Measurements from ENCODE around the gene SLIT3.
A peak's percentile ranks its signal among the peaks of the same experiment; 100 is the strongest.

SLIT3 gene

DNA sequence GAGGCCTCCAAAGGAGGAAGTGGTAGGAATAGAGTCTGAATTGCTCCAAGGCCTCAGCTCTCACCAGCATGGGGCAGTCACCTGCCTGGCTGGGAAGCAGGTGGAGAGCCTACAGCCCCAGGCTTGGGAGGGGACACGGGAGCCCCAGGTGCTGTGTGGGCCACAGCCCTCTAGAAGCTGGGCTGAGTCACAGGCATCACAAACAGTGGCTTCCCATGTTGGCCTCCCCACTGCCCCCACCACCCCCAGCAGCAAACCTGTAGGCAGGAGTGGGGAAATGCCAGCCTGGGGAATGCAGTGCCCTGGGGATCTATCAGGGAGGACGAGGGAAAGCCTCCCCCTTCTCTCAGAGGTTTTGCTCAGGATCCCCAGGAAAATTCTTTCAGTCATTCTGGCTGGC lies 309.6 kb downstream of the SLIT3 start:
- no peak for DNase-seq (ENCODE audit: low spot score)

DNA sequence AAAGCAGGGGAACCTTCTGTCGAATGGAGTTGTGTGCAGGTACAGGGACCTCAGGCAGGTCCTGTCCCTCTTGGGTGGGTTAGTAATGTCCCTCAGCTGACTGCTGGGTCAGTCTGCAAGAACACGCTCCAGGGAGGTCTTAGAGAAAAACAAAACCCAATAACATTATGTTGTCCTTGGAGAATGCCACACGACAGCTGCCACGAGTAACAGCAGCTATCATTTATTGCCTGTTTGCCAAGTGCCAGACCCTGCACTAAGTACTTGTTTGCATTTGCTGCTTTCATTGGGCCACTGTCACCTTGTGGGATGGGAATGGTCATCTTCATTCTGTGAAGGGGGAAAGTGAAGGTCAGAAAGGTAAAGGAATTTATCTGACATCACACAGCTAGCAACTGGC lies 310.3 kb downstream of the SLIT3 start:
- DNase-seq (ENCODE audit: low spot score): no peak

GRCh38 chr5:168989731-168990505 lies 311.0 kb downstream of the SLIT3 start:
- DNase-seq (ENCODE audit: low spot score): no peak

GRCh38 chr5:168988699-168989098 lies 312.2 kb downstream of the SLIT3 start:
- no peak for DNase-seq (ENCODE audit: low spot score)

GRCh38 chr5:168987543-168988300 lies 313.2 kb downstream of the SLIT3 start:
- peak; percentile 78 for DNase-seq (ENCODE audit: low spot score)

- no peak for DNase-seq (ENCODE audit: low spot score)
These were observed 315.5 kb downstream of the SLIT3 start for GRCh38 chr5:168985454-168985853.

DNA sequence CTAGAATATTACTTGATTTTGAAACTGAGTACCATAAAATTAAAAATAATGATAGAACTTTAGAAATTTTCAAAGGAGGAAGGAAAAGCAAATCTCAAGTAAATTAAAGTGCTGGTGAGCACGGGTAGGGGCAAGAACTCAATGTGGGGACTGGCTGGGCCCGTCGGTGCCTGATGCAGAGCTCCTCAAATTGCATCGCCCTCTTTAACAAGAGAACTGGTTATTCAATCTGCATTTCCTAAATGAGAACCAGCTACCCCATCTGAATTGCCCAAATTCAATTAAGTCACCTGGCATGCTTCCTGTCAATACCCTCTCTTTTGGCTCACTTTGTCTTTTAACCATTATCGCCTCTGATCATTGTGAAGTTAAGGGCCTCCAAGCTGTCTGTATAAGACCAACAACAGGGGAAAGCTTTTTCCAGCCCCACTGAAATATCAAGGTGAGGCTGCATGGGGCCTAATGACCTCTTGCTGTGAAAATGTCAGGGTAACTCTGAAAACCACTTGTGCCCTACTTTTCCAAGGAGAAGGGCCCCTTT lies 316.7 kb downstream of the SLIT3 start:
- DNase-seq (ENCODE audit: low spot score): no peak

GRCh38 chr5:168979135-168979534 lies 321.8 kb downstream of the SLIT3 start:
- DNase-seq (ENCODE audit: low spot score): no peak

DNA sequence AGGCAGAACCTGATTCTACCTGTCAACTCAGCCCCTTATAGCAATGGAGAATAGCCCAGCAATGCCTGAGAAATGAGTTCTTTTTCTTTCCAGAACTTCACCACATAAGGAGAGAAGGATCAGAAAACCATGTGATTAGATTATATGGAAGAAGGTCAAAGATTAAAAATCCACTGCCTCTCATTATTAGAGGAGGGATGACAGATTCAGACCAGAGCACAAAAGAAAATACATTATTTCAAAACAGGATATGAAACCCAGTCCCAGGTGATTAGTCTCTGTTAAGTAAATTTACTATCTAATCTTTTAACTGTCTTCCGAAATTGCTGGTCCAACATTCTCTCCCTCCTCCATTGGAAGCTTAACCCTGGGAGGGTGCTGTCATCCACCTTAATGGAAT lies 322.4 kb downstream of the SLIT3 start:
- DNase-seq (ENCODE audit: low spot score): no peak

DNA sequence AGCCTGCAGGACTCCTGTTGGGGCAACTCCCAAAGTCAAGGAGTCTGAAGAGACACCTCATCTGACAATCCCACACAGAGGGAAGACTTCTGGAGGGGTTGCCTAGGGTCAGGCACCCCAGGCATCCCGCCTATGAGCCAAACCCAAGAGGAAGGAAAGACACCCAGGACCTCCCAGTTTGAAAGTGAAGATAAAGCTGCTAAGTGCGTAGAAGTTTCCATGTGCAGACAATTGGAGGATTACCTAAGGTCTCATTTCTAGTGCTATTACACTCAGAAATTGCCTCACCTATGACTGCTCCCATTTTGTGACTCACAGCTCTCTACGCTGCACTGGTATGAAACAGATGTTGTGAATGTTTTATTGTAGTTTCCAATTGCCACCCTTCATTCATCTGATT lies 322.9 kb downstream of the SLIT3 start:
- DNase-seq (ENCODE audit: low spot score): no peak

- DNase-seq (ENCODE audit: low spot score): no peak
These were observed 324.5 kb downstream of the SLIT3 start for GRCh38 chr5:168976311-168976970.

- DNase-seq (ENCODE audit: low spot score): no peak
These were observed 325.6 kb downstream of the SLIT3 start for GRCh38 chr5:168975331-168975730.

DNA sequence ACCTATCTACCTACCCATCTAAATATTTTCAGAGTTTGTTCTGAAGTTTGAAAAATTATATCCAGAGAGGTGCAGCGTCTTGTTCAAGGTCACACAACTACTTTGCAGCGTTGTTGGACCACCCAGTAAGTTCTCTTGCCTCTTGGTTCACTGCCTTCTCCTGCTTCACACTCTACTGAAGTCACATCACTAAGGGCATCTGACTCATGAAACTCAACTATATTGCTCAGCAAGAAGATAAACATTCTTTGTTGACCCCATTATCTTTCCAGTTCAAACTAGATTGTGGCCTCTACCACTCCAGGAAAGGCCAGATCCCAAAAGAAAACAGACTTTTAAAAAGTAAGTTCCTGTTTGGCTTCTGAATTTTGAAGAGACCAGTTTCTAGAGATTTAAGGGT lies 326.9 kb downstream of the SLIT3 start:
- no peak for DNase-seq (ENCODE audit: low spot score)

GRCh38 chr5:168972731-168973130 lies 328.2 kb downstream of the SLIT3 start:
- DNase-seq (ENCODE audit: low spot score): no peak

DNA sequence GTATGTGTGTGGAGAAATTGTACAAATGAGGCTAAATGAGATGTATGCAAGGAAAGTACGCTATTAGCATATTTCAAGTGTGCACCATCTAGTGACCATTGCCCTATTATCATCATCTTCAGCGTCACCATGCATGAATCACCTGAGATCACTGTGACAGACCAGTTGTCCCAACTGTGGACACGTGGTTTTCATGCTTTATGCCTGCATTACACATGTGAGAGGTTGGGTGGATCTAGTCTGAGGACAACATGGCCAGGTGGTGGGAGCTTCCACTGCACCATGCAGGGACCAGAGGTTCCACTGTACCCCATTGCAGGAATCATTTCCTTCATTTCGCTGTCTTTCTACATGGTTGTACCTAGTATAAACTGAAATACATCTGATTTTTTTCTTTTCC lies 329.8 kb downstream of the SLIT3 start:
- DNase-seq (ENCODE audit: low spot score): no peak

GRCh38 chr5:168969326-168969886 lies 331.5 kb downstream of the SLIT3 start:
- DNase-seq (ENCODE audit: low spot score): no peak

DNA sequence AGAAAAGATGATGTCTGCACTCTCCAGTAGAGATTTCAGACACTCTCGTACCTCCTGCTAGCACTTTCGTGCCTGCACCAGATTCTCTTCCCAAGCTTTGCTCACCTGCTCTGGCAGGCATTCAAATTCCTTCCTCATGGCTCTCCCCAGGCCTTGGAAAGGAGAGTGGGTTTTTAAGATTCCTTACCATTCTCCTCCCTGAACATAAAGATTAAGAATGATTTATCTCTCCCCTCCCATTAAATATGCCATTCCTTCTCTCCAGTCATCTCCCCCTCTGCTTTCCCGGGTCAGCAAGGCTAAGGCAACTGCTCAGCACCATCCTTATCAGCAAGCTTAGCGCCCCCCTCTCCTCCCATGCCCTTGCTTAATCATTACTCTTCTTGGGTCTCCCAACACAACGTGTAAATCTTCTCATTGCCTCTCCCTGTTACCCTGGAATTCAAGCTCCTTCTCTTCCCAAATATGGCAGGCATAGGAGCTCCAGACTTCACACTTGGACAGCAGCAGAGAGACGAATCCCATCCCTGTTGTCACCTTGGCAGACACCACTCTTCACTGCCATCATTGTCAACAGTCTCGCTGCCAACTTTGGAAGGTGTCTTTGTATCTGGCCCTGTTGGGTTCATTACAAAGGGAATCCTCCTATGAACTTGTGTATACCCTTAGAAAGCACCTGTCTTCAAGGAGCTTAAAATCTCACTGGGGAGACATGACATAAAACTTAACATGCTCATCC lies 332.9 kb downstream of the SLIT3 start:
- no peak for DNase-seq (ENCODE audit: low spot score)

DNA sequence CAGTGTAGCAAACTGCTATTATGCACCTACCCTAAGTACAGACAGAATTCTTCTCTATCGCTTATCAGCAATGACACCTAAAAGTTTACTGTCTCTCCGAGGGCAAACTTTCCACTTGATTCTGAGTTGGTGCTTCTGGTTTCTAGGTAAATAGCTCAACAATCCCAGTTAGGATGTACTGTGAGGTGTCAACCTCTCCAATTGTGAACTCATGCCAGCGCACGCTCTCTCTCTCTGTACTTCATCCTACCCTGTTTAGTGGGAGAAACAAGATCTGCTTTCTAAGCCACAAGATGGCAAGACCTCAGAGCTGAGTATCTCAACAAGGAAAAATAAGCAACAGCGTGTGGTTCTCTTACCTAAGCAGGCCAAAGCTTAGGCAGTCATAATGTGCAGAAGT lies 335.3 kb downstream of the SLIT3 start:
- DNase-seq (ENCODE audit: low spot score): no peak

- DNase-seq (ENCODE audit: low spot score): no peak
These were observed 336.8 kb downstream of the SLIT3 start for GRCh38 chr5:168964182-168964581.

GRCh38 chr5:168962306-168962705 lies 338.6 kb downstream of the SLIT3 start:
- no peak for DNase-seq (ENCODE audit: low spot score)

DNA sequence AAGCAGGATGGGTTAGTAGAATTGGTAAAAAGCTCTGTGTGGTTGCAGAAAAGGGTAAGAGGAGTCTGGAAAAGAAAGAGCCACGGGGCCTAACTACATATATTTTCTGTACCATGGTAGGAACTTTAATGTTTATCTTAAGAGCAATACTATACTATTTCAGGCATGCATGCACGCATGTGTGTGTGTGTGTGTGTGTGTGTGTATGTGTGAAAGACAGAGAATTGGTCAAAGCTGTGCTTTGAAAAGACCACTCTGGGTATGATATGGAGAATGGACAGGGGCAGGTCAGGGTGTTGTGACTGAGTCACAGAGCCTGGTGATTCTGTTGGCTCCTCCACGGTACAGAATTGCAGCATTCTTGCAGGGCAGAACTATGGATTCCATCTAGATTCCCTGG lies 339.3 kb downstream of the SLIT3 start:
- DNase-seq (ENCODE audit: low spot score): no peak

DNA sequence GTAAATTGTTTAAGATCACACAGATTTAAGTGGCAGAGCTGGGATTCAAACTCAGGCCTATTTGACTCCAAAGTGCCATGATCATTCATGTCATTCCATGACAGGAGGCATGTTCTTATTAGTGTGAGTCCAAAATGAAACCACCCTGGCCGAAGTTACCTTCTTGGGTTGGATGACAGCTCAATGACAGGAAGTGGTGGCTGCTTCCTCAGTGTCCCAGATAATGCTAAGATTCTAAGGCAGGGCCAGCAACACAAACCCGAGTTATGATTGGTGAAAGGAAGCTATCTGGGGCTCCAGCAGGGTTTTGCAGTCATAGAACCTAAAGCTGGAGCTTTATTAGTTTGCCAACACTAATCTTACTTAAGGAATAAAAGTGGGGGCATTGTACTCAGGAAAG lies 340.4 kb downstream of the SLIT3 start:
- DNase-seq (ENCODE audit: low spot score): no peak
